Right lobe of liver (tissue), 4 donors: ENCODE data around the gene PSMD3.

Source experiments
- CTCF ChIP-seq, 4 donors: fragments of 200-600 bp in 3 of 4; fragments of 450-650 bp in 1 of 4; IDR thresholded peaks; one replicate each; pipeline versions ENCODE4 v1.5.1 to v1.8.0; 2016 to 2022; ENCODE audit warnings: antibody characterized with exemption in 4 of 4, mild to moderate bottlenecking in 2 of 4
- POLR2A ChIP-seq: fragments of 450-650 bp; IDR thresholded peaks from one replicate; pipeline ENCODE4 v1.6.1; 2017; ENCODE audit warnings: antibody characterized with exemption, mild to moderate bottlenecking
- donor health status: DM: no; HTN: no; CAD: no.
- donor health status: DM: no; HTN: no; CAD: no.
- donor health status: DM: no; HTN: yes; CAD: no.

- TF ChIP-seq CTCF (IDR thresholded peaks at IDR 0.05) (no peak), POLR2A (no peak)
Observed at GRCh38 chr17:39946551-39947330, 33.9 kb upstream of the PSMD3 start.
